Loucy (cell line): ENCODE data around the gene PDCD2.

Experiments used
- CTCF ChIP-seq: fragments of 200-600 bp; sonication (generic); conservative IDR thresholded peaks from 2 replicates; pipeline ENCODE4 v1.5.1; 2014; ENCODE audit warnings: mild to moderate bottlenecking, antibody characterized with exemption, low read length
- EZH2phosphoT487 ChIP-seq: fragments of 200-600 bp; IDR thresholded peaks from 2 replicates; pipeline ENCODE4 v1.6.1; 2018; ENCODE audit warnings: antibody characterized with exemption, mild to moderate bottlenecking, moderate library complexity, borderline replicate concordance

- TF ChIP-seq CTCF (no peak), EZH2phosphoT487 (no peak)
These were observed 29.1 kb downstream of the PDCD2 start for GRCh38 chr6:170555305-170555704.
